HG02588 (cell line): ENCODE measurements around the gene TMEM176B.
"Not testable (repeated sequence)": the region's sequence is repeated elsewhere in the genome, so short reads cannot be mapped to it uniquely, and the experiment has no call there.

ENCODE experiments used
- ATAC-seq: cut with Tn5 transposase; IDR thresholded peaks from one replicate; pipeline ENCODE4 v1.9.1; 2021; ENCODE audit warnings: mild to moderate bottlenecking, moderate library complexity; ENCODE audit not compliant: unreplicated experiment

The TMEM176B gene

DNA sequence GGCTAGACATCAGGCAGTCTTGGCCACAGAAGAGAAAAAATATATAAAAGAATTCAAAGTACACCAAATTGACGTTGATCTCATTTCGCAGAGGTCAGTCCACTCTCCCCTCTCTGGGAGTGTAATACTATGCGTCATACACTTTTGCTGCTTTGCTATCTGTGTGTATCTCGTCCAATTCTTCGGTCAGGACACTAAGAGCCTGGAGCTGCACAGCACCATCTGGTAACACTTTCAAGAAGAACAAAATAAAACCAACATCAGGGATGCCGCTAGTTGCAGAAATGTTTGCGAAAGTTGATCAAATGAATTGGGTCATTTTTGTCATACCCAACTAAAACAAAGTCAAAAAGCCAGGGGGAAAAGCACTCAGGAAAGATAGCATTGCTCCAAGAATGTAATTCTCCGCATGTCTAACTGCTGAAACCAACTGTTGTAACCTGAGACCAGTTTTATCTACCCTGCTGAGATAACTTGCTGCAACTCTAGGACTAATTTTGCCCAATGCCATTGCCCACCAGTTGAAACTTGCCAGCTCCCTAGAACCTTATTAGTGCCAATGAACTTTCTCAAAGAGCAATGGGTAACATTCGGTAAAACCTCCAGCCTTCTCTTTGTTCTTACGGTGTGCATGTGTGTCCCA is 23.4 kb upstream of the TMEM176B start:
- no peak for ATAC-seq

DNA sequence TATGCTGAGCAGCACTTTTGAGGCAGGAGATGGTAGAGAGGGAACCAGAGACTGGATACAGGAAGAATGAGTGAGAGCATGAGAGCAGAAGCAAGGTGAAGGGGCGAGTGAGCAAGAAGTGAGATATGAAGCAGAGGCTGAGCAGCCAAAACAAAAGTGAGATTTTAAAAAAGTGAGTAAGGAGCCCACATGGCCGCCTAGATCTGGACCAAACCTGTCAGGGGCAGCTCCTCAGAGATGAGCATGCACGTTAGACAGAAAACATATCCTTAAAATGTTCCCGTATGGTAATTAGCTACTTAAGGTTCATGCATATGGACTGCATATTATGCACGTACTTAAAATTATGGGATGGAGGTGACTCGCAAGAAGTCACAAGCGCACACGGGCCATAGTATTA is 22.9 kb upstream of the TMEM176B start:
- ATAC-seq, result no peak

DNA sequence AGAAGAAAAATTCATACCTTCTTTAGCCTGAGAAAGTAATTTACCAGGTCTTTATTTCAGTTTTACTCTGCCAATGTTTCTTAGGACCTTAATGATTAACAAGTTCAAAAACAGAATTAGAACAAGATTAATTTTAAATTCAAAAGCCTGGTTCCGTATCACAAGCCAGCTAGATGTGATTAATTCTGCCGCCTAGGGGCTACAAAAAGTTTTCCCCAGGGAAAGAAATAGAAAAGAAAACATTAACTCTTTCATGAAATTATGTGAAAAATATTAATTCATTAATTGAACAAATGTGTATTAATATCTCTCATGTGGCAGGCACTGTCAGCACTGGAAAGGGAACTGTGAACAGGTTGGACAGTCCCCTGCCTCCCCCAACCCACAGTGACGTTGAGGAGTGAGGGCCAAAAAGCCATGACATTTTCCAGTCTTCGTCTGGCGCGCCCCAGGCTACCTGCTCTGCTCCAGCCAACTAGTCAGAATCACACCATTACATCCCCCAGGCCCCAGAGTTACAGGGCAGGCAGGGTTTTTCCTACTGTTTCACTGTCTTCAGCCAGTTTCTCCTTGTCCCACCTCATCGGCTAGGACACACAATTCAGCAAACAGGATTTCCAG is 20.5 kb upstream of the TMEM176B start:
- no peak for ATAC-seq

DNA sequence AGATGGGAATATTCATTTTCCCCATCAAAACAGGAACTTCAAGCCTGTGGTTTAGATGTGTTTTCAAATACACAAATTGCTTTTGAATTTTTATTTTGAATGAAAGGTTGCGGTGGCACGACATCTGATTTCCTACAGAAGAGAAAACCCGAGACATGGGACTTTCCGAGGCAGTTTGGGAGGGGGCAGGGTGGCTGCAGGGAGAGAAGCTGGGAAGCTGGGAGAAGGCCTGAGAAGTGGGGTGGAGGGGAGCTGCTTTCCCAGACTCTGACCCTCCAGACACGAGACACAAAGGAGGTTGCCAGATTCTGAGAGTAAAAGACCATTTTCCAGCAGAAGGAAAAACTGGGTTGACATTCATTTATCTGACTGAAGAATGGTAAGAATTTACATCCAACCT is 20.0 kb upstream of the TMEM176B start:
- ATAC-seq, result no peak

DNA sequence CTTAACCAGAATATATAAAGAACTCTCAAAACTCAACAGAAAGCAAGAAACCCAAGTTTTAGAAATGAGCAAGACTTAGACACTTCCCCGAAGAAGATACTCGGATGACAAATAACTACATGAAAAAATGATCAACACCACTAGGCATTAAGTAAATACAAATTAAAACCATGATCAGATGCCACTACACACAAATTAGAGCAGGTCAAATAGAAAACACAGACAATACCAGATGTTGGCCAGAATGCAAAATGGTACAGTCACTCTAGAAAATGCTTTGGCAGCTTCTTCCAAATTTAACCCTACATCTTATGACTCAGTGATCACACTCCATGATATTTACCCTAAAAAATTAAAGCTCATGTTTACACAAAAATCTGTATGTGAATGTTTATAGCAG is 18.8 kb upstream of the TMEM176B start:
- ATAC-seq, result no peak

DNA sequence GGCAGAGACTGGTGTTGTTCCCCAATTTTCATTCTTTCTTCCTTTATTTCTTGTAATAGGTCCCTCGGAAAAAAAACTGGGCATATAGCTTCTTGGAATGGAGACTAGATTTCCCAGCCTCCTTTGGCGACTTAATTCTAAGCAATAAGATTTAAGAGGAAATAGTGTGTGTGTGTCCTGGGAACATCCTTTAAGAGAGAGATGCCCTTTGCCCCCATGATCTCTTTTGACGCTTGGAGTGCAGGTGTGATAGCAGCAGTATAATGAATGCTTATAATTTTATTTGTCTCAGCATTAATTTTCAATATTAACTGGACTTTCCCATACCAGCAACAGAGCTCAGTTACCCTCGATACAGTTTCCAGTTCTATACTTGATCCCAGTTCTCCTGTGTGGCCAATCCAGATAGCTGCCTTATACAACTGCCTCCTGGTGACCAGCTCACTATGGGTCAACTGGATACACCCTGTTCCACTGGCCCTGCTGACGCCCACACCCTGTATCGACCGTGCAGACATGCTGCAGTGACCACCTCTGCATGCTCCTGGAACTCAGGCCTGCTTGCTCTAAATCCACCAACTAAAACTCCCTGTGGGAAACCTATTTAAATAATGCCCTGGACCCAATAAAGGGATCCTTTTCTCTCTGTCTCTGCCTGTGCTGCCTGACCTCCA is 14.3 kb upstream of the TMEM176B start:
- ATAC-seq, result no peak

DNA sequence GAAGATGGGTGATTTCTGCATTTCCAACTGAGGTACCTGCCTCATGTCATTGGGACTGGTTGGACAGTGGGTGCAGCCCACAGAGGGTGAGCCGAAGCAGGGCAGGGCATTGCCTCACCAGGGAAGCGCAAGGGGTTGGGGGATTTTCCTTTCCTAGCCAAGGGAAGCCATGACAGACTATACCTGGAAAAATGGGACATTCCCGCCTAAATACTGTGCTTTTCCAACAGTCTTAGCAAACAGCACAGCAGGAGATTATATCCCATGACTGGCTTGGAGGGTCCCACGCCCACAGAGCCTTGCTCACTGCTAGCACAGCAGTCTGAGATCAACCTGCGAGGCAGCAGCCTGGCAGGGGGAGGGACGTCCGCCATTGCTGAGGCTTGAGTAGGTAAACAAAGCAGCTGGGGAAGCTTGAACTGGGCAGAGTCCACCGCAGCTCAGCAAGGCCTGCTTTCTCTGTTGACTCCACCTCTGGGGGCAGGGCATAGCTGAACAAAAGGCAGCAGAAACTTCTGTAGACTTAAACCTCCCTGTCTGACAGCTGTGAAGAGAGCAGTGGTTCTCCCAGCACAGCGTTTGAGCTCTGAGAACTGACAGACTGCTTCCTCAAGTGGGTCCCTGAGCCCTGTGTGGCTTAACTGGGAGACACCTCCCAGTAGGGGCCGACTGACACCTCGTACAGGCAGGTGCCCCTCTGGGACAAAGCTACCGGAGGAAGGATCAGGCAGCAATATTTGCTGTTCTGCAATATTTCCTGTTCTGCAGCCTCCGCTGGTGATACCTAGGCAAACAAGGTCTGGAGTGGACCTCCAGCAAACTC is 7.7 kb upstream of the TMEM176B start:
- not testable (repeated sequence) for ATAC-seq

DNA sequence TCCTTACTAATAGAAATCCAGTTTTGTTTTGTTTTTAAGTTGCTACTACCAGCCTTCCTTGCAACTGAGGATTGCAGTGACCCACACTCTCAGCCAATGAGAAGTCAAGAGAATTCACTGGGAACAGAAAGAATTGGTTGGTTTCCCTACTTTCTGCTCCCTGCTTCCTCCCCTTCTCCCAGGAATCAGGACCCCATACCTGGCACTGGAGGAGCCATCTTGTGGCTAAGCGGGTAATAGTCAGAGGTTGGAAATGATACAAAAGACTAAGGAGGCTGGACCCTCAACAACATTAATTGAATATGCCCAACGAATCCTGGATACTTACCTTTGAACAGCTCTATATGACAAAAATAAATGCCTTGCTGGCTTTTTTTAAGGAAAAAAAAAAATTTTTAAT is 6.7 kb upstream of the TMEM176B start:
- no peak for ATAC-seq

DNA sequence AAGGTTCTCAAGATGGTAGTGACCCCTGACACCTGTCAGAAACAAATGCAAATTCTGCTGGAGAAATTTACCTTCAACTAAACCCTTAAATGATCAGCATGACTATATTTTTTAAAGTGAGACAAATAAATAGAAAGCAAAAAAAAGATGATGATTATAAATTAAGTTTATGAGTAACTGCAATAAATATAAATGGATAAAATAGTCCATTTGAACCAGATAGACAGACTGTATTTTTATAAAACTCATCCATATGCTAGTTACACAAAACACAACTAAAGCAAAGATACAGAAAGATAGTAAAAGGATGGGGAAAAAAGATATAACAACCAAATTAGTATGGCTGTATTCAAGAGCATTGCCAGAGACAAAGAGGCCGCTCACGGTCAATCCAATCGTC is 6.3 kb upstream of the TMEM176B start:
- no peak for ATAC-seq

DNA sequence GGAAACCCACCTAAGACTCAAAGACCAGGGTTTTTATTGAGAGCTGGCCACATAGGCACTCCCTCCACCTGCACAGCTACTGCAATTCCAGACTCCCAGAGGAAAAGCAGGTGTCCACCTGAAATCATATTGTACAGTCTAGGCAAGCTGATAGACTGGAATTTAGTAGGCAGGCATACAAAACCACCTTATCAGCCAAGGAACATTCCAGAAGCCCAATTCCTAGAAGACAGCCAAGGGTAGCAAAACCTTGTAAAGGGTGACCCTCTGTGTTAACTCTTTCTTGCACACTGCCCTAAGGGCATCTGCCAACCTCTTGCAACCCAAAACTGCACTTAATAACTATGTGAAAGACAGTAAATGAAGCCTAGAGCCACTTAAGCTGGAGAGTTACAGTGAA is 5.7 kb upstream of the TMEM176B start:
- ATAC-seq, result no peak

DNA sequence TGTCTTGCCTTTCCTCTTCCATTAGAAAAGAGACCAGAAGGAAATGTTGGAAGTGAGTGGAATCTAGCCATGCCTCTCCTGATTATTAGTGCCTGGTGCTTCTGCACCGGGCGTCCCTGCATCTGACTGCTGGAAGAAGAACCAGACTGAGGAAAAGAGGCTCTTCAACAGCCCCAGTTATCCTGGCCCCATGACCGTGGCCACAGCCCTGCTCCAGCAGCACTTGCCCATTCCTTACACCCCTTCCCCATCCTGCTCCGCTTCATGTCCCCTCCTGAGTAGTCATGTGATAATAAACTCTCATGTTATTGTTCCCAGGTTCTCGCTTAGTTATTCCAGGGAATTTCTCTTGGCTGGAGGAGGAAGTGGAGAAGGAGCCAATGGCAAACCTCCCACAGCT is 4.6 kb upstream of the TMEM176B start:
- no peak for ATAC-seq

DNA sequence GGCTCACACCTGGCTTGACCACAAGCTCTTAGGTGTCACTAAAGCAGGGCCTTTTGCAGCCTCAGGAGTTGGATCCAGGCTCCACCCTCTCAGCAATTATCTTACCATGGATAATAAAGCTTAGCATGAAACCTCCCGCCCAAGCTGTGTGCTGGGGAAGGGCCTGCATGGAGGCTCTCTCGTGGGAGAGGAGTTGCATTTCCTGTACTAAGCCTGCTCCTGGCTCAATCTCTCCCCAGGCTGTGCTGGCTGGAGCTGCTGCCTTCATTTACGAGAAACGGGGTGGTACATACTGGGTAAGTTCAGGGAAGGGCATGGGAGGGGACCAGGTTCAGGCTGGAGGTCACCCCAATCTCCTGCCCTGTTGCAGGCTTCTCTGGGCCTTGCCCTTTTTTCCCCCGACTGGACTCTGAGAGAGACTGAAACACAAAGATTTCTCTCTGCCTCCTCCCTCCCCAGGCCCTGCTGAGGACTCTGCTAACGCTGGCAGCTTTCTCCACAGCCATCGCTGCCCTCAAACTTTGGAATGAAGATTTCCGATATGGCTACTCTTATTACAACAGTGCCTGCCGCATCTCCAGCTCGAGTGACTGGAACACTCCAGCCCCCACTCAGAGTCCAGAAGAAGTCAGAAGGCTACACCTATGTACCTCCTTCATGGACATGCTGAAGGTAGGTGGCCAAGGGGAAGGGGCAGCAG is 3.1 kb upstream of the TMEM176B start:
- no peak for ATAC-seq

DNA sequence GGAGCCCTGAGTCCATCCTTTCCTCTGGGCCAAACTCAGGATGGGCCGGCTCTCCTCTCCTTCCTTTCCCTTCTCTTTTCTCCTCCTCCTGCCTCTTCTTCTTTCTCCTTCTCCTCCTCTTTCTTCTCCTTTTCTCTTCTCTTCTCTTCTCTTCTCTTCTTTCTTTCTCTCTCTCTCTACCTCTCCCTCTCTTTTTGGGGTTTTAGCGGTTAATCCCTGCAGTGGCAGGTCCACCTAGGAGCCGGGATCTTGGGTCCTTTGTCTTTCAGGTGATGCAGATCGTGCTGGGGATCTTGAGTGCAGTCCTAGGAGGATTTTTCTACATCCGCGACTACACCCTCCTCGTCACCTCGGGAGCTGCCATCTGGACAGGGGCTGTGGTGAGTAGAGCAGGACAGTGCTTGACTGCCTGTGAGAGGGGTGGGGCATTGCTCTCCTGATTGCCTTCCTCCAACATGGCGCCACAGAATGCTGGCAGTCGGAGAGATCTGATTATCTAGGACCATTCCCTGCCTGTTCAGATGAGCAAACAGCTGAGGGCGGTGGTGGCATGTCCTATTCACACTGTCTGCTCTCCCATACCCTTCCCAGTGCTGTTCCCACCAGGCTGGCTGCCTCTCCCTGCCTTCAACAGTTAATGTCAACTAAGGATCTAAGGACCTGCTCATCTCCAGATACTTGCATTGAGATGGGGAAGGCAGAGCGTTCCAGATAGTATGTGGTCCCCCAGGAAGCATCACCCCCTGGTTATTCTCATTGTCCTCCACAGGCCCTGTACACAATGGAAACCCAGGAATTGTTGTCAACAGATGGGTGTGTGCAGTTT is 2.0 kb upstream of the TMEM176B start:
- no peak for ATAC-seq

DNA sequence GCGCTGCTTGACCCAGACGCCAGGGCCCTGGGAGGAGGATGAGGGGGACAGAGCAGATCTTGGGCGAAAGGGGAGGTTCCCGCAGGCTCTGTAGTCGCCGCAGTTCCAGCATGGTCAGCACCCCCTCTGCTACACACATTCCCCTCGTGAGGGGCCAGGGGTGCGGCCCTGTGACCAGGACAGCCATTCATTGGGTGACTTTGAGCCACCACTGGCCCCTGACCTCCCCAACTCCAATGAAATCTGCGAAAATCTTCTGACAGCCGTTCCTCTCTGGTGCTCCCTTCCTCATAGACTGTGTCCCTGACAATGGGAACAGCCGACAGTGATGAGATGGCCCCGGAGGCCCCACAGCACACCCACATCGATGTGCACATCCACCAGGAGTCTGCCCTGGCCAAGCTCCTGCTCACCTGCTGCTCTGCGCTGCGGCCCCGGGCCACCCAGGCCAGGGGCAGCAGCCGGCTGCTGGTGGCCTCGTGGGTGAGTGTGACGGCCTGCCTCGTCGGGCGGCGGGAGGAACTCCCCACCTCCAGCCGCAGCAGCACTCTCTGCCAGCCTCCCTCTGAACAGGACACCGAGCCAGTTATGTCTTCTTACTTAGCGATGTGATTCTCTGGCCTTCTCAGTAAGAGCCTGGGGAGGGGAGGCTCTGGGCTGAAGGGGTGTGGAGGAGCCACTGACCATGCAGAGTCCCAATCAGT is 1.2 kb upstream of the TMEM176B start:
- no peak for ATAC-seq

DNA sequence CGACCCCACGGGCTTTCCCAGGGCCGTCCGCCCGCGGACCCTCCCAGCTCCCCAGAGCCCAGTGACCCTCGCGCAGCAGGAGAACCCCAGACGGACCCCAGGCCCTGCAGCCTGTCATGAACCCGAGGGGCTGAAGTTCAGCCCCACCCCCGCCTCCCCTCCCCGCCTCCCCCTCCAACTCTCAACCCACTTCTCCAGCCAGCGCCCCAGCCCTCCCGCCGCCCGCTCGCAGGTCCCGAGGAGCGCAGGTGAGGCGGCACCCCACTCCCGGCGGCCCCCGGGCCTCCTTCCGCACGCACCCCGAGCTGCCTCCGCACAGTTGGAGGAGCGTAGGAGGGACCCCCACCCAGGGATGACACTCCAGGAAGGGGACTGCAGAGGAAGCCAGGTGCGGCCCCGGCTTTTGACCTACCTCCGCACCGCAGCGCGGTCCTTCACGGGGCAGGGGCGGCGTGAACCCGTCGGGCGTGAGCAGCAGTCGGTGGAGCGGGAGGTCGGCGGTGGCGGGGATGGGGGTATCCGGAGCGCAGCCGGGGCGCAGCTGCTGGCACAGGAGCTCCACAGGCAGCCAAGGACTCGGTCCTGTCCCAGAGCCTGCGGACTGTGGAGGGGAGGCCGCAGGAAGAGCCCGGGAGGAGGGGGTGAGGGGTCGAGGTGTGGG is 547 bp upstream of the TMEM176B start, which contains the start of gene TMEM176A:
TSS of gene TMEM176A (plus strand) at position 189 of the 661 bp plus-strand sequence. CDS start 782 bp downstream, outside the sequence.
- no peak for ATAC-seq

DNA sequence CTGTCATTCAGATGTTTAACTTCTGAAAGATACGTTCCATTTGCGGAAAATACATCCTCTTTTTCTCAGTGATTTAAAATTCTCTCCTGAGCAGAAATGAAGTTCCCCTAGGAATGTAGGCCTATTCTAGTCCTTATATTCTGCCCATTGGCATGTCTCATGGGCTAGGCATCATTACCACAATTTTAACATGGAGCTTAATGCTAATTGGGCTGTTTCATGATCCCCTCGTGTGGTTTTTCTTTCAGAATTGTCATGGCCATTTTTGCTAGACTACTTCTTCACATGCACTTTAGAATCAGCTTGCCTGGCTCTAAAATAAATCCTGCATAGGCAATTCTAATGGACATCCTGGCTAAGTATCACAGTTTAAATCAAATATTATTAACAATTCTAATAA is 1.0 kb downstream of the TMEM176B start:
- ATAC-seq, result no peak

DNA sequence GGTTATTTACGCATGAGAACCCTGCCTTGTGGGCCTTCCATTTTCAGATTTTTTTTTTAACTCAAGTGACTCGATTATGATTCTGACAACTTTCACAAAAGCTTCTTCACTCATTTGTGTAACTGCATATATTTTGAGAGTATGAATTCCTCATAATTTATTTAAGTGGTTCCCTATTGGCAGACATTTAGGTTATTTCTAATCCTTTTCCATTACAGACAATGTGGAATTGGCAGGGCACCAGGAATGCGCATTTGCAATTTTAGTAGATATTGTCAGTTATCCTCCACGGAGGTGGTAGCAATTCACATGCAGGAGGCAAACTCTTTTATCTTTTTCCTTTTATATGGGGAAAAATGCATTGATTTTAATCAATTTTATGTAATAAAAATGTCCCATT is 2.5 kb downstream of the TMEM176B start:
- no peak for ATAC-seq

DNA sequence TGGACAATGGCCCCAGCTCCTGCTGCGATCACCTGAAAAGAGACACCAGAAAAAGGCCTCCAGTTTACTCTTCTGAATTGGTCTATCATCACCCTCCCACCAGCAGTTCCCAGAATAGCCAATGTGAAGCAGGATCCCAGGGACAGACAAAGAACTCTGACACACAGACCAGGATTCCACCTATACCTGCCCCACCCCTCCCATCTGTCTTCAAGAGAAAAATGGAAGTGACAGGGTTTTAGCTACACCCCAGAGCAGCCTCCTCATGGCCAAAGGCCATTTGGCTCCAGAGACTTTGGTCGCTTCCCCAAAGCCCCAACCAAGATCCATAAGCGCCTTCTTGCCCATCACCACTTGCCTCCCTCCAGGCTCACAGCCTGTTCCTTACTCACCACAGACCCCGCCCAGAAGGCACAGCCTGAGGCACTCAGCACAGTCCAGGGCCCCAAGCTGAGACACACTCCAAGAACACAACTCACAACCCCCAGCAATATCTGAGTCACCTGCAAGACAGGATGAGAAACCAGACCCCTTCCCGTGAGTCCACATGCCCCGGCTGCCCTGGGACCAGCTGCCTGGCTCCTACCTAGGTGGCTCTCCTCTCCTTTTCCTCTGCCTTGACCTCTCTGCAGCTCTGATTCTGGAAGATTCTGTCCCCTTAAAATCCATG is 6.5 kb downstream of the TMEM176B start:
- no peak for ATAC-seq
